Breast epithelium (tissue), 3 donors: Measurements from ENCODE around the gene WNT1.

Experiments
- CTCF ChIP-seq, 3 donors: fragments of 450-650 bp; IDR thresholded peaks; one replicate each; pipeline ENCODE4 v1.5.1; 2016 to 2017; ENCODE audit warnings: antibody characterized with exemption in 3 of 3, mild to moderate bottlenecking in 3 of 3, moderate library complexity in 3 of 3
- POLR2A ChIP-seq: fragments of 450-650 bp; IDR thresholded peaks from one replicate; pipeline ENCODE4 v1.6.1; 2016; ENCODE audit warnings: antibody characterized with exemption, mild to moderate bottlenecking, moderate library complexity
- POLR2AphosphoS5 ChIP-seq, 3 donors: sonication (generic); formaldehyde crosslinking; IDR thresholded peaks; one replicate each; pipeline ENCODE4 v1.6.1; 2017; ENCODE audit warnings: antibody characterized with exemption in 3 of 3

DNA sequence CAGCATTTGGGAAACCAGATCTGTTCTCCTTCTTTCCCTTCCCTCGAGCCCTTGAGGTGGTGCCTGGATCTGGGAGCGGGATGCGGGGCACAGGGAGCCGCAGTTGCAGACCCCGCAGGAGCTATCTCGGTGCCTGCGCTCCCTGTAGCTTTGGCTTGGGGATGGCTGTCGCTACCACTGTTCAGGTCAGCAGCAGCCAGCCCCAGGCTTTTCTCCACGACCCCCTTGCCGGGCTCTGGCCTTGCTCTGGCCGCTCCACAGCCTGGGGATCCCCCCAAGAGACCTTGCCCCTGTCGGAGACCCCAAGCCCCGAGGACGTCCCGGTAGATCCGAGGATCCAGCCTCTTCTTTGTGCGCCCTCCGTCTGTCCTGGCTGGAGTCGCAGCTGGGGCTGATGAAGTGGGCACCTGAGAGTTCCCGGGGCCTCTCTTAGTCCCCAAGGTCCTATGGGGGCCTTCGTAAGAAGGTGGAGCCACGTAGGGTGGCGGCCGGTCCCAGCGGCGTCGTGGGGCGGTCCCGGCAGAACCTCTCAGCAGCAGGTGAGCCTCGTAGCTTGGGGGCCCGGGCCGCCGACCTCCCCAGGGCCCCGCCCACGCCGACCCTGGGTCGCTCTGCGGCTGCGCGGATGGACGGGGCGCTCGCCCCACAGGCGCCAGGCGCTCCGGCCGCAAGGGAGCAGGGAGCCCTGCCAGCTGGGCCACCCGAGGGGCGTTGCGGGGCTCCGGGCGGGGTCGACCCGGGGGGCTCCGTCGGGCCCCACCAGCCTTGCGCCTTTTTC lies 19.8 kb downstream of the WNT1 start:
- no peak for TF ChIP-seq POLR2A
- TF ChIP-seq CTCF (IDR thresholded peaks at IDR 0.05): no peak
- TF ChIP-seq POLR2AphosphoS5 (IDR thresholded peaks at IDR 0.05): no peak
